Keratinocyte (primary cell): ENCODE data around the gene TMEM50B. TPM values are rescaled to one million over a fixed set of nuclear protein-coding genes. Genes with fewer than 3 reads are reported as not detected.

Experiments
- DNase-seq: peaks from one replicate; pipeline ENCODE4 v3.0.0-alpha.2; 2011; ENCODE audit warnings: low read depth, missing footprints, low spot score
- FAIRE-seq: peaks from 2 replicates; lab custom pipeline; 2011; peaks lifted over from hg19 to GRCh38; lab: Jason Lieb, UNC
- H2AFZ ChIP-seq: 2 replicates; pipeline ENCODE4 v1.6.0; 2012; ENCODE audit warnings: low read length, control low read depth, inconsistent platforms; ENCODE audit not compliant: control insufficient read depth
- H3K27ac ChIP-seq: 2 replicates; pipeline ENCODE4 v1.5.1; 2011; ENCODE audit warnings: low read length; ENCODE audit not compliant: control insufficient read depth, insufficient read depth
- H3K27me3 ChIP-seq: 3 replicates; pipeline ENCODE4 v1.6.0; 2011; ENCODE audit warnings: low read length; ENCODE audit not compliant: control insufficient read depth, insufficient read depth; ENCODE audit errors: extremely low read depth
- H3K36me3 ChIP-seq, 2 experiments: 2 replicates in 1 of 2; 3 replicates in 1 of 2; pipeline ENCODE4 v1.5.1; 2011; ENCODE audit warnings: low read length in 2 of 2, mild to moderate bottlenecking in 1 of 2; ENCODE audit not compliant: control insufficient read depth in 2 of 2, insufficient read depth in 2 of 2; ENCODE audit errors: extremely low read depth in 1 of 2
- H3K4me1 ChIP-seq: 3 replicates; pipeline ENCODE4 v1.5.1; 2011; ENCODE audit warnings: low read length; ENCODE audit not compliant: control insufficient read depth, insufficient read depth; ENCODE audit errors: extremely low read depth
- H3K4me2 ChIP-seq: 3 replicates; pipeline ENCODE4 v1.6.0; 2011; ENCODE audit warnings: low read depth, low read length; ENCODE audit not compliant: control insufficient read depth, insufficient read depth; ENCODE audit errors: extremely low read depth
- H3K4me3 ChIP-seq, 3 experiments: fragments of 200-600 bp in 1 of 3; sonication (generic) in 1 of 3; 2 replicates in 2 of 3; 3 replicates in 1 of 3; pipeline ENCODE4 v1.5.1; 2011 to 2016; ENCODE audit warnings: low read length in 3 of 3, mild to moderate bottlenecking in 3 of 3, control low read depth in 2 of 3, inconsistent platforms in 1 of 3, low read depth in 1 of 3, mixed read lengths in 1 of 3, mixed run types in 1 of 3, moderate library complexity in 1 of 3; ENCODE audit not compliant: control insufficient read depth in 2 of 3, insufficient read depth in 2 of 3; ENCODE audit errors: extremely low read depth in 1 of 3
- H3K79me2 ChIP-seq: 2 replicates; pipeline ENCODE4 v1.6.0; 2012; ENCODE audit warnings: low read length; ENCODE audit not compliant: control insufficient read depth, insufficient read depth
- H3K9ac ChIP-seq: 3 replicates; pipeline ENCODE4 v1.6.0; 2011; ENCODE audit warnings: low read length; ENCODE audit not compliant: control insufficient read depth, insufficient read depth; ENCODE audit errors: extremely low read depth
- H3K9me1 ChIP-seq: 3 replicates; pipeline ENCODE4 v1.6.0; 2011; ENCODE audit warnings: low read length; ENCODE audit not compliant: control insufficient read depth, insufficient read depth; ENCODE audit errors: extremely low read depth
- H3K9me3 ChIP-seq: 2 replicates; pipeline ENCODE4 v1.5.1; 2012; ENCODE audit warnings: low read depth, low read length; ENCODE audit not compliant: control insufficient read depth
- H4K20me1 ChIP-seq: 3 replicates; pipeline ENCODE4 v1.6.0; 2011; ENCODE audit warnings: low read length; ENCODE audit not compliant: control insufficient read depth, insufficient read depth; ENCODE audit errors: extremely low read depth
- CTCF ChIP-seq, 3 experiments: IDR thresholded peaks in 1 of 3; conservative IDR thresholded peaks in 1 of 3; optimal IDR thresholded peaks in 1 of 3; 2 replicates in 2 of 3; 3 replicates in 1 of 3; pipeline versions ENCODE3 to v1.5.1; 2011; ENCODE audit warnings: low read length in 3 of 3, mild to moderate bottlenecking in 3 of 3, moderate library complexity in 2 of 3, control low read depth in 1 of 3, inconsistent platforms in 1 of 3; ENCODE audit not compliant: insufficient read depth in 2 of 3; ENCODE audit errors: extremely low read depth in 1 of 3
- EZH2 ChIP-seq: IDR thresholded peaks from one replicate; pipeline ENCODE4 v1.6.1; 2012; ENCODE audit warnings: inconsistent platforms, mild to moderate bottlenecking, low read length, moderate library complexity
- dilution Hi-C: fragments of 300-500 bp; cut with MboI; formaldehyde crosslinking; loops from one replicate; pipeline ENCODE4 v1.7.0; 2020; ENCODE audit warnings: low sequenced_read_pairs; ENCODE audit not compliant: extremely low pct_ligation_motif_present
- polyA plus RNA-seq, 5 experiments: library from polyadenylated mRNA; depleted of rRNA in 3 of 5; stranded (reverse) in 3 of 5; stranded (forward) in 1 of 5; unstranded in 1 of 5; fragments of >200 nt; gene quantifications; 1 replicate in 1 of 5; 2 replicates in 3 of 5; 3 replicates in 1 of 5; pipeline versions ENCODE4 v1.2.1 to v1.2.3, GENCODE V29; 2011 to 2012; ENCODE audit warnings: missing spikeins in 2 of 5, low read depth in 1 of 5, low replicate concordance in 1 of 5

TMEM50B gene
- polyA plus RNA-seq, 1 donor (not counting 4 experiments of a cell fraction or from before 2014, with no cell fraction given) = 39.7 TPM

DNA sequence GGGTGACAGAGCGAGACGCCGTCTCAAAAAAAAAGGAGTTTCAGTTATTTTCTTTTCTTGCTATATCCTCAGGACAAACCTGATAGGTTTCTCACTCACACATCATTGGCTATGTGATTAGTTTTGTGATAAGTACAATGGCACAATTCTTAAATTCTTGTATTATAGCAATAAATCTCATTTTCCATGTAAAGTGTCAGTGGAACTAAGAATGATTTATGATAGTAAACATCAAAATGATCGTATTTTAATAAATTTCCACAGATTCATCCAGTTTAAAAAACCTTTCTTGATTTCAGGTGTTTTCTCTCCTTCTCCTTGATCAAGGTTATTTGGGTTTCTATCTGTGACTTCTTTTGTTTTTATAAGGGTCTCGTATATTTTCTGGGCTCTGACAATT, 8.2 kb upstream of the TMEM50B start:
- no peak overlapping the region for H3K27ac ChIP-seq
- DNase-seq (no peak), FAIRE-seq (no peak)
- no peak overlapping the region for H3K4me3 ChIP-seq
- no peaks in the 10 kb centered on the region for H3K36me3 ChIP-seq
- H3K4me1 ChIP-seq = peaks cover 4% of the 10 kb centered on the region
- TF ChIP-seq EZH2 = no peak
- TF ChIP-seq CTCF (optimal IDR thresholded peaks at IDR 0.05 in 1 of 3, IDR thresholded peaks at IDR 0.05 in 1 of 3, conservative IDR thresholded peaks at IDR 0.05 in 1 of 3; ENCODE audit: extremely low read depth in 1 of 3, insufficient read depth in 2 of 3, low read length in 3 of 3) = no peak
- no peaks in the 10 kb centered on the region for H3K79me2 ChIP-seq
- H3K27me3 ChIP-seq = no peaks in the 10 kb centered on the region
- dilution Hi-C loops = no loop called here
- no peak overlapping the region for H3K9ac ChIP-seq
- no peak overlapping the region for H3K4me2 ChIP-seq
- no peaks in the 10 kb centered on the region for H3K9me1 ChIP-seq
- H2AFZ ChIP-seq = no peak overlapping the region
- no peaks in the 10 kb centered on the region for H3K9me3 ChIP-seq
- H4K20me1 ChIP-seq = no peaks in the 10 kb centered on the region

GRCh38 chr21:33481314-33481943, 1.7 kb upstream of the TMEM50B start:
- no peak overlapping the region for H3K4me3 ChIP-seq
- no peak for FAIRE-seq
- no peaks in the 10 kb centered on the region for H3K9me3 ChIP-seq
- TF ChIP-seq CTCF (optimal IDR thresholded peaks at IDR 0.05 in 1 of 3, IDR thresholded peaks at IDR 0.05 in 1 of 3, conservative IDR thresholded peaks at IDR 0.05 in 1 of 3; ENCODE audit: extremely low read depth in 1 of 3, insufficient read depth in 2 of 3, low read length in 3 of 3) = no peak
- TF ChIP-seq EZH2 = no peak
- H3K36me3 ChIP-seq = no peaks in the 10 kb centered on the region
- no peak overlapping the region for H3K4me2 ChIP-seq
- dilution Hi-C loops = no loop called here
- H3K9me1 ChIP-seq = no peaks in the 10 kb centered on the region
- H4K20me1 ChIP-seq = no peaks in the 10 kb centered on the region
- H3K79me2 ChIP-seq = peaks cover 19% of the 10 kb centered on the region
- H3K27ac ChIP-seq = no peak overlapping the region
- no peak overlapping the region for H3K9ac ChIP-seq
- H2AFZ ChIP-seq = no peak overlapping the region
- peaks cover 8% of the 10 kb centered on the region for H3K4me1 ChIP-seq
- DNase-seq = no peak
- no peaks in the 10 kb centered on the region for H3K27me3 ChIP-seq
